ENCODE results near the gene GK.

DNA sequence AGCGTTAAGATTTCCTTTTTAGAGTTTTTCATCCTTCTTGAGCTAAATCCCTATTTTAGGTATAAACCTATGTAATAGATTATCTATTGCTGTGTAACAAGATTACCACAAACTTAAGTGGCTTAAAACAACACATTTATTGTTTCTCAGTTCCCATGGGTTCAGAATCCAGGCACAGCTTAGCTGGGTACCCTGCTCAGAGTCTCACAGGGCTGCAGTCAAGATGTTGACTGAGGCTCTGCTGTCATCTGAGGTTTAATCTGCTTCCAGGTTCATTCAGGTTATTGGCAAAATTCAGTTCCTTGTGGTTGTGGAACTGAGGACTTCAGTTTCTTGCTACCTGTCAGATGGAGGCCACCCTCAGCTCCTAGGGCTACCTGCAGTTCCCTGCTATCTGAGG is 60.9 kb downstream of the GK start:
- TF ChIP-seq, protein P1, sequence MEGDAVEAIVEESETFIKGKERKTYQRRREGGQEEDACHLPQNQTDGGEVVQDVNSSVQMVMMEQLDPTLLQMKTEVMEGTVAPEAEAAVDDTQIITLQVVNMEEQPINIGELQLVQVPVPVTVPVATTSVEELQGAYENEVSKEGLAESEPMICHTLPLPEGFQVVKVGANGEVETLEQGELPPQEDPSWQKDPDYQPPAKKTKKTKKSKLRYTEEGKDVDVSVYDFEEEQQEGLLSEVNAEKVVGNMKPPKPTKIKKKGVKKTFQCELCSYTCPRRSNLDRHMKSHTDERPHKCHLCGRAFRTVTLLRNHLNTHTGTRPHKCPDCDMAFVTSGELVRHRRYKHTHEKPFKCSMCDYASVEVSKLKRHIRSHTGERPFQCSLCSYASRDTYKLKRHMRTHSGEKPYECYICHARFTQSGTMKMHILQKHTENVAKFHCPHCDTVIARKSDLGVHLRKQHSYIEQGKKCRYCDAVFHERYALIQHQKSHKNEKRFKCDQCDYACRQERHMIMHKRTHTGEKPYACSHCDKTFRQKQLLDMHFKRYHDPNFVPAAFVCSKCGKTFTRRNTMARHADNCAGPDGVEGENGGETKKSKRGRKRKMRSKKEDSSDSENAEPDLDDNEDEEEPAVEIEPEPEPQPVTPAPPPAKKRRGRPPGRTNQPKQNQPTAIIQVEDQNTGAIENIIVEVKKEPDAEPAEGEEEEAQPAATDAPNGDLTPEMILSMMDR (IDR thresholded peaks at IDR 0.05; ENCODE audit: low read length), result no peak
- TF ChIP-seq EZH2 (optimal IDR thresholded peaks at IDR 0.05; ENCODE audit: low read depth, low read length), result no peak
